H9 (cell line): ENCODE measurements around the gene GRID1. TPM values are rescaled to one million over a fixed set of nuclear protein-coding genes. Genes with fewer than 3 reads are reported as not detected.

Experiments
- DNase-seq: peaks from one replicate; pipeline ENCODE4 v3.0.0-alpha.2; 2017
- H2AFZ ChIP-seq: one replicate; pipeline ENCODE4 v1.6.1; 2013; ENCODE audit warnings: mild to moderate bottlenecking, low read length, control low read depth, moderate library complexity
- H2AK5ac ChIP-seq: 2 replicates; pipeline ENCODE4 v1.6.1; 2013; ENCODE audit warnings: low read length, control low read depth, mixed read lengths; ENCODE audit not compliant: insufficient read length
- H2BK120ac ChIP-seq: one replicate; pipeline ENCODE4 v1.6.1; 2013; ENCODE audit warnings: low read depth, mild to moderate bottlenecking, low read length, control low read depth, inconsistent platforms; ENCODE audit not compliant: poor library complexity, severe bottlenecking
- H2BK12ac ChIP-seq: 2 replicates; pipeline ENCODE4 v1.6.1; 2013; ENCODE audit warnings: low read length, control low read depth, mixed read lengths, low read depth; ENCODE audit not compliant: insufficient read length
- H2BK15ac ChIP-seq: 2 replicates; pipeline ENCODE4 v1.6.1; 2013; ENCODE audit warnings: low read depth, low read length, control low read depth
- H2BK20ac ChIP-seq: one replicate; pipeline ENCODE4 v1.6.1; 2013; ENCODE audit warnings: low read depth, mild to moderate bottlenecking, low read length, control low read depth, inconsistent platforms; ENCODE audit not compliant: poor library complexity, severe bottlenecking
- H2BK5ac ChIP-seq: 2 replicates; pipeline ENCODE4 v1.6.1; 2013; ENCODE audit warnings: low read length, control low read depth, mixed read lengths; ENCODE audit not compliant: insufficient read length
- H3K14ac ChIP-seq: 2 replicates; pipeline ENCODE4 v1.6.1; 2013; ENCODE audit warnings: low read length, control low read depth; ENCODE audit not compliant: insufficient read depth
- H3K18ac ChIP-seq: 2 replicates; pipeline ENCODE4 v1.6.1; 2013; ENCODE audit warnings: low read depth, mild to moderate bottlenecking, mixed read lengths, low read length, control low read depth; ENCODE audit not compliant: insufficient read length
- H3K23ac ChIP-seq: 2 replicates; pipeline ENCODE4 v1.6.1; 2013; ENCODE audit warnings: low read length, control low read depth, mixed read lengths, low read depth; ENCODE audit not compliant: insufficient read length
- H3K23me2 ChIP-seq: 2 replicates; pipeline ENCODE4 v1.6.1; 2013; ENCODE audit warnings: low read depth, mild to moderate bottlenecking, mixed read lengths, low read length, control low read depth; ENCODE audit not compliant: insufficient read length, poor library complexity, severe bottlenecking
- H3K27ac ChIP-seq: 2 replicates; pipeline ENCODE4 v1.5.1; 2013; ENCODE audit warnings: low read length, control low read depth, mixed read lengths, low read depth; ENCODE audit not compliant: insufficient read length
- H3K27me3 ChIP-seq: 2 replicates; pipeline ENCODE4 v1.6.1; 2013; ENCODE audit warnings: low read length, control low read depth, inconsistent platforms; ENCODE audit not compliant: insufficient read depth
- H3K4ac ChIP-seq: 2 replicates; pipeline ENCODE4 v1.6.1; 2013; ENCODE audit warnings: low read depth, mild to moderate bottlenecking, control low read depth, inconsistent platforms, low read length, moderate library complexity
- H3K4me1 ChIP-seq: 2 replicates; pipeline ENCODE4 v1.6.1; 2013; ENCODE audit warnings: low read length, control low read depth, inconsistent platforms; ENCODE audit not compliant: insufficient read depth
- H3K4me2 ChIP-seq: 2 replicates; pipeline ENCODE4 v1.6.1; 2013; ENCODE audit warnings: low read length, control low read depth, mixed read lengths; ENCODE audit not compliant: insufficient read length, insufficient read depth
- H3K56ac ChIP-seq: 2 replicates; pipeline ENCODE4 v1.6.1; 2013; ENCODE audit warnings: low read depth, mild to moderate bottlenecking, mixed read lengths, low read length, control low read depth; ENCODE audit not compliant: insufficient read length
- H3K79me1 ChIP-seq: 2 replicates; pipeline ENCODE4 v1.6.1; 2013; ENCODE audit warnings: low read depth, mild to moderate bottlenecking, moderate library complexity, low read length, control low read depth, inconsistent platforms; ENCODE audit not compliant: insufficient read depth, poor library complexity, severe bottlenecking
- H3K79me2 ChIP-seq: 2 replicates; pipeline ENCODE4 v1.6.1; 2013; ENCODE audit warnings: low read length, control low read depth, inconsistent platforms; ENCODE audit not compliant: insufficient read depth
- H3K9ac ChIP-seq: 2 replicates; pipeline ENCODE4 v1.6.1; 2013; ENCODE audit warnings: low read length, control low read depth, mixed read lengths; ENCODE audit not compliant: insufficient read length; ENCODE audit errors: extremely low read depth
- H3K9me3 ChIP-seq: one replicate; pipeline ENCODE4 v1.6.1; 2013; ENCODE audit warnings: low read depth, low read length, inconsistent platforms; ENCODE audit not compliant: control insufficient read depth
- H3T11ph ChIP-seq: one replicate; pipeline ENCODE4 v1.6.1; 2013; ENCODE audit warnings: mild to moderate bottlenecking, low read length, control low read depth, inconsistent platforms
- H4K20me1 ChIP-seq: one replicate; pipeline ENCODE4 v1.6.1; 2013; ENCODE audit not compliant: control insufficient read depth, insufficient read length, insufficient read depth
- H4K5ac ChIP-seq: 2 replicates; pipeline ENCODE4 v1.6.1; 2013; ENCODE audit warnings: low read depth, mild to moderate bottlenecking, mixed read lengths, low read length, control low read depth; ENCODE audit not compliant: insufficient read length
- H4K8ac ChIP-seq: replicated peaks from 2 replicates; pipeline ENCODE4 v1.6.1; 2013; ENCODE audit warnings: low read length, control low read depth, mixed read lengths, low read depth; ENCODE audit not compliant: insufficient read length
- H4K91ac ChIP-seq: 2 replicates; pipeline ENCODE4 v1.6.1; 2013; ENCODE audit warnings: low read depth, mild to moderate bottlenecking, moderate library complexity, mixed read lengths, low read length, control low read depth; ENCODE audit not compliant: insufficient read length
- H3K27ac Mint-ChIP-seq, 3 experiments: 2 replicates in 2 of 3; 3 replicates in 1 of 3; pipeline ENCODE4 v1.8.0; 2020 to 2021; ENCODE audit warnings: mixed read lengths in 3 of 3, mild to moderate bottlenecking in 1 of 3, moderate library complexity in 1 of 3
- H3K27me3 Mint-ChIP-seq: 2 replicates; pipeline ENCODE4 v1.8.0; 2021; ENCODE audit warnings: low read depth, mild to moderate bottlenecking, moderate library complexity, mixed read lengths
- H3K36me3 Mint-ChIP-seq, 3 experiments: 2 replicates in 2 of 3; 3 replicates in 1 of 3; pipeline ENCODE4 v1.8.0; 2020 to 2021; ENCODE audit warnings: low read depth in 3 of 3, mixed read lengths in 3 of 3; ENCODE audit not compliant: insufficient read depth in 1 of 3
- H3K4me1 Mint-ChIP-seq, 2 experiments: 2 replicates each; pipeline ENCODE4 v1.8.0; 2020; ENCODE audit warnings: mixed read lengths in 2 of 2
- H3K4me3 Mint-ChIP-seq, 2 experiments: 2 replicates in 1 of 2; 3 replicates in 1 of 2; pipeline ENCODE4 v1.8.0; 2020 to 2021; ENCODE audit warnings: mild to moderate bottlenecking in 2 of 2, mixed read lengths in 2 of 2, moderate library complexity in 1 of 2
- H3K9me3 Mint-ChIP-seq, 2 experiments: 2 replicates in 1 of 2; 3 replicates in 1 of 2; pipeline ENCODE4 v1.8.0; 2020; ENCODE audit warnings: mild to moderate bottlenecking in 2 of 2, mixed read lengths in 2 of 2, moderate library complexity in 1 of 2
- WGBS: extraction: QIAGEN DNeasy Blood & Tissue Kit; methylation state at CpG from one replicate; pipeline ENCODE4 v1.1.7; 2013; ENCODE audit warnings: missing lambda C conversion rate, low lambda C conversion rate, mixed read lengths; ENCODE audit not compliant: insufficient read length; ENCODE audit errors: extremely low coverage; 5-methylcytosine and 5-hydroxymethylcytosine counted together
- total RNA-seq: library from RNA; stranded (reverse); gene quantifications from 2 replicates; pipeline ENCODE4 v1.2.1, GENCODE V29; 2021
- TF ChIP-seq, protein P1 (sequence below): fragments of 200-600 bp; sonication (generic); conservative IDR thresholded peaks from 3 replicates; pipeline ENCODE4 v1.8.0; 2021; ENCODE audit warnings: antibody characterized with exemption, mild to moderate bottlenecking

The GRID1 gene
- total RNA-seq, 1 experiment from 2014 or later: 0.35 TPM

- no peaks in the 10 kb centered on the region for H3K79me1 ChIP-seq
- no peaks in the 10 kb centered on the region for H3K9me3 Mint-ChIP-seq
- no peaks in the 10 kb centered on the region for H3K23me2 ChIP-seq
- no peak overlapping the region for H3K9ac ChIP-seq
- H3K4me1 Mint-ChIP-seq: peaks cover 6 to 13% of the 10 kb centered on the region in 2 experiments; a peak in 3 of 4 replicates
- H2AK5ac ChIP-seq: no peak overlapping the region
- H2BK20ac ChIP-seq: no peak overlapping the region
- H2AFZ ChIP-seq: no peak overlapping the region
- no peaks in the 10 kb centered on the region for H3K27me3 Mint-ChIP-seq
- H2BK5ac ChIP-seq: no peak overlapping the region
- no peak overlapping the region for H3K27ac Mint-ChIP-seq
- no peak overlapping the region for H3K4ac ChIP-seq
- H3K23ac ChIP-seq: no peak overlapping the region
- no peak overlapping the region for H3K27ac ChIP-seq
- no peak overlapping the region for H3K4me2 ChIP-seq
- H3K27me3 ChIP-seq: no peaks in the 10 kb centered on the region
- H3K4me3 Mint-ChIP-seq: no peak overlapping the region
- no peak overlapping the region for H3K56ac ChIP-seq
- H4K91ac ChIP-seq: no peak overlapping the region
- no peaks in the 10 kb centered on the region; the same call in 1 of the 2 replicates for H3K79me2 ChIP-seq
- H3K4me1 ChIP-seq: no peaks in the 10 kb centered on the region; the same call in 1 of the 2 replicates
- H2BK15ac ChIP-seq: no peak overlapping the region
- no peak overlapping the region for H3T11ph ChIP-seq
- H2BK120ac ChIP-seq: no peak overlapping the region
- H3K36me3 Mint-ChIP-seq: no peaks in the 10 kb centered on the region; a peak in 1 of 7 replicates
- H4K8ac ChIP-seq: no peak overlapping the region
- no peak overlapping the region for H3K18ac ChIP-seq
- no peak overlapping the region for H2BK12ac ChIP-seq
- no peak for DNase-seq
- TF ChIP-seq, protein P1, sequence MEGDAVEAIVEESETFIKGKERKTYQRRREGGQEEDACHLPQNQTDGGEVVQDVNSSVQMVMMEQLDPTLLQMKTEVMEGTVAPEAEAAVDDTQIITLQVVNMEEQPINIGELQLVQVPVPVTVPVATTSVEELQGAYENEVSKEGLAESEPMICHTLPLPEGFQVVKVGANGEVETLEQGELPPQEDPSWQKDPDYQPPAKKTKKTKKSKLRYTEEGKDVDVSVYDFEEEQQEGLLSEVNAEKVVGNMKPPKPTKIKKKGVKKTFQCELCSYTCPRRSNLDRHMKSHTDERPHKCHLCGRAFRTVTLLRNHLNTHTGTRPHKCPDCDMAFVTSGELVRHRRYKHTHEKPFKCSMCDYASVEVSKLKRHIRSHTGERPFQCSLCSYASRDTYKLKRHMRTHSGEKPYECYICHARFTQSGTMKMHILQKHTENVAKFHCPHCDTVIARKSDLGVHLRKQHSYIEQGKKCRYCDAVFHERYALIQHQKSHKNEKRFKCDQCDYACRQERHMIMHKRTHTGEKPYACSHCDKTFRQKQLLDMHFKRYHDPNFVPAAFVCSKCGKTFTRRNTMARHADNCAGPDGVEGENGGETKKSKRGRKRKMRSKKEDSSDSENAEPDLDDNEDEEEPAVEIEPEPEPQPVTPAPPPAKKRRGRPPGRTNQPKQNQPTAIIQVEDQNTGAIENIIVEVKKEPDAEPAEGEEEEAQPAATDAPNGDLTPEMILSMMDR: no peak
- H4K5ac ChIP-seq: no peak overlapping the region
- H3K9me3 ChIP-seq: no peaks in the 10 kb centered on the region
- no peak overlapping the region for H3K14ac ChIP-seq
- WGBS: no CpG with 5 or more reads among the region's 6 CpGs
- H4K20me1 ChIP-seq: no peaks in the 10 kb centered on the region
These were observed 722.6 kb downstream of the GRID1 start for GRCh38 chr10:85643845-85644525.
